Loucy (cell line): ENCODE data around the gene ADTRP.

Experiments
- H2AFZ ChIP-seq: fragments of 200-600 bp; sonication (generic); 2 replicates; pipeline ENCODE4 v1.6.0; 2016; ENCODE audit warnings: antibody characterized with exemption, mild to moderate bottlenecking, low read length, moderate library complexity
- H3F3A ChIP-seq: fragments of 200-600 bp; 2 replicates; pipeline ENCODE4 v1.6.0; 2016; ENCODE audit warnings: antibody characterized with exemption, low read depth, mild to moderate bottlenecking
- H3K27me3 ChIP-seq: fragments of 200-600 bp; sonication (generic); 2 replicates; pipeline ENCODE4 v1.6.1; 2014; ENCODE audit warnings: low read length, mild to moderate bottlenecking; ENCODE audit not compliant: insufficient read depth, poor library complexity, severe bottlenecking
- H3K36me3 ChIP-seq: fragments of 200-600 bp; sonication (generic); 2 replicates; pipeline ENCODE4 v1.6.1; 2016; ENCODE audit warnings: low read length; ENCODE audit not compliant: insufficient read depth
- H3K4me1 ChIP-seq: fragments of 200-600 bp; sonication (generic); 2 replicates; pipeline ENCODE4 v1.5.1; 2014; ENCODE audit warnings: low read length, mild to moderate bottlenecking; ENCODE audit not compliant: insufficient read depth, poor library complexity, severe bottlenecking
- H3K4me2 ChIP-seq: fragments of 200-600 bp; sonication (generic); 2 replicates; pipeline ENCODE4 v1.6.0; 2014; ENCODE audit warnings: antibody characterized with exemption, low read length, low read depth, mild to moderate bottlenecking; ENCODE audit not compliant: poor library complexity, severe bottlenecking
- H3K4me3 ChIP-seq: fragments of 200-600 bp; sonication (generic); 2 replicates; pipeline ENCODE4 v1.5.1; 2014; ENCODE audit warnings: low read length, mild to moderate bottlenecking, mixed read lengths; ENCODE audit not compliant: poor library complexity, severe bottlenecking
- H3K79me2 ChIP-seq: fragments of 200-600 bp; sonication (generic); 2 replicates; pipeline ENCODE4 v1.6.1; 2014; ENCODE audit warnings: low read length; ENCODE audit not compliant: insufficient read depth
- H3K9ac ChIP-seq: fragments of 200-600 bp; sonication (generic); 2 replicates; pipeline ENCODE4 v1.6.0; 2014; ENCODE audit warnings: mild to moderate bottlenecking, low read depth, low read length, moderate library complexity; ENCODE audit not compliant: poor library complexity, severe bottlenecking
- H3K9me2 ChIP-seq: fragments of 200-600 bp; sonication (generic); replicated peaks from 2 replicates; pipeline ENCODE4 v1.6.1; 2016; ENCODE audit warnings: low read depth, low read length, mixed read lengths
- H3K9me3 ChIP-seq: fragments of 200-600 bp; sonication (generic); 2 replicates; pipeline ENCODE4 v1.6.1; 2014; ENCODE audit warnings: mild to moderate bottlenecking, antibody characterized with exemption, low read length, low read depth; ENCODE audit not compliant: insufficient read depth
- H4K20me1 ChIP-seq: fragments of 200-600 bp; sonication (generic); 2 replicates; pipeline ENCODE4 v1.6.0; 2014; ENCODE audit warnings: antibody characterized with exemption, low read length, mild to moderate bottlenecking; ENCODE audit not compliant: insufficient read depth, poor library complexity, severe bottlenecking
- EZH2phosphoT487 ChIP-seq: fragments of 200-600 bp; IDR thresholded peaks from 2 replicates; pipeline ENCODE4 v1.6.1; 2018; ENCODE audit warnings: antibody characterized with exemption, mild to moderate bottlenecking, moderate library complexity, borderline replicate concordance
- TF ChIP-seq, protein P1 (sequence below): fragments of 200-600 bp; sonication (generic); conservative IDR thresholded peaks from 2 replicates; pipeline ENCODE4 v1.5.1; 2014; ENCODE audit warnings: mild to moderate bottlenecking, antibody characterized with exemption, low read length

Gene ADTRP

DNA sequence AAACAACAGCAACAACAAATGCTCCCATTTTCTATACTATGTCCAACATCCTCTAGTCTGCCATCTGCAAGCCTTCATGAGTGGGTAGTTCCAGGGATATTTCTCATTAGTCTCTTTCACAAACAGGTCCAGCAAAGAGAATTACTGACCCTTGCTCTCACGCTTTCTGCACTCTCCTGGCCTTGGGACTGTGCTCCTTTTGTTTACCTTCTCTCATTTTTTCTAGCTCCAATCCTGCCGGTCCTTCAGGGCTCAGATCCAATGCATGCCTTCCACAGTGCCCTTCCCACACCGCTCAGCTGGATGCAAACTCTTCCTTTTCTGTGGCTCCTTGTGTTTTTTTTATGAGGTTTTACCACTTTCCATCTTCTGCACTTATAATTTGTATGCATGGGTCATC lies 47.2 kb downstream of the ADTRP start:
- no peaks in the 10 kb centered on the region for H3K9me3 ChIP-seq
- TF ChIP-seq EZH2phosphoT487 = no peak
- TF ChIP-seq, protein P1, sequence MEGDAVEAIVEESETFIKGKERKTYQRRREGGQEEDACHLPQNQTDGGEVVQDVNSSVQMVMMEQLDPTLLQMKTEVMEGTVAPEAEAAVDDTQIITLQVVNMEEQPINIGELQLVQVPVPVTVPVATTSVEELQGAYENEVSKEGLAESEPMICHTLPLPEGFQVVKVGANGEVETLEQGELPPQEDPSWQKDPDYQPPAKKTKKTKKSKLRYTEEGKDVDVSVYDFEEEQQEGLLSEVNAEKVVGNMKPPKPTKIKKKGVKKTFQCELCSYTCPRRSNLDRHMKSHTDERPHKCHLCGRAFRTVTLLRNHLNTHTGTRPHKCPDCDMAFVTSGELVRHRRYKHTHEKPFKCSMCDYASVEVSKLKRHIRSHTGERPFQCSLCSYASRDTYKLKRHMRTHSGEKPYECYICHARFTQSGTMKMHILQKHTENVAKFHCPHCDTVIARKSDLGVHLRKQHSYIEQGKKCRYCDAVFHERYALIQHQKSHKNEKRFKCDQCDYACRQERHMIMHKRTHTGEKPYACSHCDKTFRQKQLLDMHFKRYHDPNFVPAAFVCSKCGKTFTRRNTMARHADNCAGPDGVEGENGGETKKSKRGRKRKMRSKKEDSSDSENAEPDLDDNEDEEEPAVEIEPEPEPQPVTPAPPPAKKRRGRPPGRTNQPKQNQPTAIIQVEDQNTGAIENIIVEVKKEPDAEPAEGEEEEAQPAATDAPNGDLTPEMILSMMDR = no peak
- H3K79me2 ChIP-seq = no peaks in the 10 kb centered on the region
- no peaks in the 10 kb centered on the region for H4K20me1 ChIP-seq
- H3F3A ChIP-seq = no peaks in the 10 kb centered on the region
- H2AFZ ChIP-seq = no peak overlapping the region
- no peak overlapping the region for H3K4me2 ChIP-seq
- H3K36me3 ChIP-seq = no peaks in the 10 kb centered on the region
- no peak overlapping the region for H3K4me3 ChIP-seq
- no peaks in the 10 kb centered on the region for H3K27me3 ChIP-seq
- no peak overlapping the region for H3K9ac ChIP-seq
- no peaks in the 10 kb centered on the region for H3K4me1 ChIP-seq
- no peaks in the 10 kb centered on the region for H3K9me2 ChIP-seq

DNA sequence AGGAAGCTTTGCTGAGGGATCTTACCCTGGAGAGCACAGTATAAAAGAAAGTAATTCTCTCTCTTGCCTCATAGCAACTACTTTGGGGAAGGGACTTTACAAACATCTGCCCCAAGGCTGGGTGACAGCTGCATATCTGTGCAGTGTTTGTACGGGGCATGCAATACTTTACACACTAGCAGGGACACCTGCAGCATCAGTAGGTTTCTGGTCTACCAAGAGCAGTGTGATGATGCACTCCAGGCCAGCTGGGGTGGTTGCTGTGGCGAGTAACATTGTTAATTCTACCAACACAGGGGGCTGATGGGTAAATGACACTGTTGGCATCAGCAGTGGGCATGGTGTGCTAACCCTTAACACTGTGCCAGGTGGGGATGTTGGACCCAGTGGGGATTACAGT lies 48.0 kb downstream of the ADTRP start:
- Histone ChIP-seq H3K9me3 (no peaks in the 10 kb centered on the region), H3F3A (no peaks in the 10 kb centered on the region), H3K27me3 (no peaks in the 10 kb centered on the region), H3K4me3 (no peak overlapping the region), H3K4me1 (no peaks in the 10 kb centered on the region), H3K36me3 (no peaks in the 10 kb centered on the region), H4K20me1 (no peaks in the 10 kb centered on the region), H3K9me2 (no peaks in the 10 kb centered on the region), H3K4me2 (no peak overlapping the region), H3K79me2 (no peaks in the 10 kb centered on the region), H3K9ac (no peak overlapping the region), H2AFZ (no peak overlapping the region)
- TF ChIP-seq EZH2phosphoT487 = no peak
- TF ChIP-seq, protein P1 = no peak

DNA sequence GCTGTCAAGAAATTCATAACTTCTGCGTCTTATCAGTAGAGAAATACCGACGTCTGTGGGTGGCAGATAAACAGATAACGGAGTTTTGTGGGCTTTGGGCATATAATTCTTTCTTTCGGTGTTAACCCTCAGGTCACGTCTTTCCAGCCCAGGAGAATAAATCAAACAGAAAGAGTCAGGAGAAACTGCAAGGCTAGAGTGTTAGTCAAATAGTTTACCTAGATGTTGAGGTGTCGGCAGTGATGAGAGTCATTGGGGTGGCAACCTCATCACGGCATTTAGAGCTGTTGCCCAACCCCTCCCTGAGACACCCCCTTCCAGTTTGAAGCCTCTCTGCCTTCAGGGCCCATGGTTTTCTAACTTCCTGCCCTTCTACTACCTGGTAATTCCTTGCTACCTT lies 49.5 kb downstream of the ADTRP start:
- no peaks in the 10 kb centered on the region for H3K9me2 ChIP-seq
- peak overlapping the region; percentile 23 for H3K4me2 ChIP-seq
- no peaks in the 10 kb centered on the region for H3K9me3 ChIP-seq
- no peak for TF ChIP-seq EZH2phosphoT487
- TF ChIP-seq, protein P1 = no peak
- no peaks in the 10 kb centered on the region for H3K4me1 ChIP-seq
- no peaks in the 10 kb centered on the region for H3F3A ChIP-seq
- no peak overlapping the region for H3K9ac ChIP-seq
- H3K79me2 ChIP-seq = no peaks in the 10 kb centered on the region
- H4K20me1 ChIP-seq = no peaks in the 10 kb centered on the region
- peak overlapping the region; percentile 4 for H3K4me3 ChIP-seq
- no peaks in the 10 kb centered on the region for H3K27me3 ChIP-seq
- H2AFZ ChIP-seq = no peak overlapping the region; the same call in 1 of the 2 replicates
- H3K36me3 ChIP-seq = no peaks in the 10 kb centered on the region
